OCI-LY1 (cell line): ENCODE measurements around the gene PIAS1.

Experiments used
- CTCF ChIP-seq: fragments of 200-600 bp; sonication (generic), shearing (Covaris generic); IDR thresholded peaks from 2 replicates; pipeline ENCODE4 v1.5.1; 2017; ENCODE audit warnings: mild to moderate bottlenecking, antibody characterized with exemption, low read length, moderate library complexity, mixed read lengths
- EZH2 ChIP-seq: fragments of 200-600 bp; sonication (generic), shearing (Covaris generic); IDR thresholded peaks from 2 replicates; pipeline ENCODE4 v1.8.0; 2017; ENCODE audit warnings: borderline replicate concordance, mixed run types, mild to moderate bottlenecking, antibody characterized with exemption, low read length, moderate library complexity, mixed read lengths

DNA sequence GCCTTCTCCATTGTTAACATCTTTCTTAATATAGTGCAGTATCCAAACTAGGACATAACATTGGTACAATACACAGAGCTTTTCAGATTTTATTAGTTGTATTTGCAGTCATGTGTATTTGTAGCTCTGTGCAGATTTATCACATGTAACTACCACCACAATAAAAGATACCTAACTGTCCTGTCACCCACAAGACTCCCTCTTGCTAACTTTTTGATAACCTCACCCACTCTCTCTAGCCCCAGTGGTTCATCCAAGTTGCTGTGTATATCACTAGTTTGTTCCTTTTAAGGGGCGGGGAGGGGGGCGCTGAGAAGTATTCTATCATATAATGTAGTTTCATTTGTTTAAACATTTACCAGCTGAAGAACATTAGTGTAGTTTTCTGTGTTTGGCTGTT, 46.1 kb downstream of the PIAS1 start:
- TF ChIP-seq CTCF: no peak
- no peak for TF ChIP-seq EZH2
